Pulmonary artery endothelial cell (primary cell): ENCODE results near the gene SELENOO. TPM values are rescaled to one million over a fixed set of nuclear protein-coding genes. Genes with fewer than 3 reads are reported as not detected.

Experiments used
- DNase-seq: peaks from one replicate; pipeline ENCODE4 v3.0.0-alpha.2; 2011; ENCODE audit warnings: low read depth, low spot score
- total RNA-seq: library from RNA; depleted of rRNA; stranded (reverse); fragments of >200 nt; gene quantifications from 2 replicates; pipeline ENCODE4 v1.2.3, GENCODE V29; 2014

The SELENOO gene
- total RNA-seq, 1 donor from 2014 or later = 30.4 TPM

- DNase-seq = no peak
Measured at GRCh38 chr22:50216684-50217520, 16.1 kb downstream of the SELENOO start.

GRCh38 chr22:50217543-50218152, 16.8 kb downstream of the SELENOO start:
- no peak for DNase-seq

GRCh38 chr22:50218153-50218995, 17.6 kb downstream of the SELENOO start:
- DNase-seq = no peak

GRCh38 chr22:50218996-50219727, 18.4 kb downstream of the SELENOO start:
- no peak for DNase-seq

- no peak for DNase-seq
Measured at GRCh38 chr22:50219800-50220602, 19.2 kb downstream of the SELENOO start.

- no peak for DNase-seq
Measured at GRCh38 chr22:50220603-50221409, 20.0 kb downstream of the SELENOO start.

- DNase-seq = no peak
Measured at GRCh38 chr22:50221410-50222300, 20.8 kb downstream of the SELENOO start.

- DNase-seq = no peak
Measured at GRCh38 chr22:50222508-50222907, 21.7 kb downstream of the SELENOO start.

GRCh38 chr22:50224071-50224470, 23.3 kb downstream of the SELENOO start:
- no peak for DNase-seq

- DNase-seq = no peak
Measured at GRCh38 chr22:50225200-50225969, 24.6 kb downstream of the SELENOO start.

GRCh38 chr22:50226063-50226874, 25.5 kb downstream of the SELENOO start:
- DNase-seq = no peak

- DNase-seq = no peak
Measured at GRCh38 chr22:50226875-50227165, 26.0 kb downstream of the SELENOO start.

GRCh38 chr22:50227579-50228215, 26.9 kb downstream of the SELENOO start:
- no peak for DNase-seq

GRCh38 chr22:50228366-50228765, 27.6 kb downstream of the SELENOO start:
- DNase-seq = no peak

GRCh38 chr22:50229370-50229769, 28.6 kb downstream of the SELENOO start:
- DNase-seq = no peak

- no peak for DNase-seq
Measured at GRCh38 chr22:50232481-50233151, 31.8 kb downstream of the SELENOO start.
